HCT116 (cell line): Measurements from ENCODE around the gene TTC27. TPM values are rescaled to one million over a fixed set of nuclear protein-coding genes. Genes with fewer than 3 reads are reported as not detected.

Experiments used
- ATAC-seq: fragments of 200-7000 bp; cut with Tn5 transposase; 2 replicates; pipeline ENCODE4 v1.9.1; 2020; ENCODE audit warnings: mild to moderate bottlenecking, moderate library complexity
- BruUV-seq: library from RNA; stranded (reverse); fragments of 400-500 nt; replicated peaks from 2 replicates; lab custom pipeline; 2021; lab: Mats Ljungman, UMichigan
- CTCF ChIA-PET: fragments of 300-600 bp; sonication (Branson Sonifier 250); formaldehyde crosslinking; loops from one replicate; lab custom pipeline; 2021; ENCODE audit warnings: antibody characterized with exemption; lab: Charles Lee
- POLR2A ChIA-PET: fragments of 300-600, 350-600 bp; sonication (Branson Sonifier 250); formaldehyde crosslinking; loops from one replicate; lab custom pipeline; 2021; ENCODE audit warnings: antibody characterized with exemption; lab: Charles Lee
- RAD21 ChIA-PET, 2 experiments: fragments of 300-600 bp; sonication (Branson Sonifier 250); formaldehyde crosslinking; loops; one replicate each; lab custom pipeline; 2023; ENCODE audit warnings: low total read pairs in 2 of 2; ENCODE audit not compliant: uncharacterized antibody in 2 of 2, unreplicated experiment in 2 of 2, low non-redundant PET in 1 of 2; lab: Charles Lee
- DNase-seq: peaks from one replicate; pipeline ENCODE4 v3.0.0-alpha.2; 2010; ENCODE audit warnings: low read depth, low spot score
- H2AFZ ChIP-seq: fragments of 200-600 bp; shearing (Covaris generic), sonication (generic); 2 replicates; pipeline ENCODE4 v1.6.1; 2017; ENCODE audit warnings: low read depth, mixed run types, mixed read lengths, antibody characterized with exemption, low read length; ENCODE audit not compliant: poor library complexity, severe bottlenecking
- H3K27ac ChIP-seq: 2 replicates; pipeline ENCODE4 v1.5.1; 2012; ENCODE audit warnings: low read depth, low read length
- H3K27me3 ChIP-seq: fragments of 200-600 bp; sonication (generic); 2 replicates; pipeline ENCODE4 v1.6.1; 2016; ENCODE audit warnings: mixed run types, low read length, mixed read lengths; ENCODE audit not compliant: insufficient read depth
- H3K36me3 ChIP-seq, 2 experiments: fragments of 200-500 bp in 1 of 2; fragments of 200-600 bp in 1 of 2; sonication (Bioruptor generic) in 1 of 2; sonication (generic) in 1 of 2; 2 replicates each; pipeline versions ENCODE4 v1.5.1 to v1.6.1; 2014 to 2016; ENCODE audit warnings: low read length in 2 of 2, inconsistent platforms in 1 of 2, mixed read lengths in 1 of 2, mixed run types in 1 of 2; ENCODE audit not compliant: insufficient read depth in 2 of 2, control insufficient read depth in 1 of 2
- H3K4me1 ChIP-seq, 2 experiments: fragments of 200-600 bp in 1 of 2; sonication (generic) in 1 of 2; 2 replicates each; pipeline versions ENCODE4 v1.5.1 to v1.6.1; 2012 to 2017; ENCODE audit warnings: low read length in 2 of 2, inconsistent platforms in 1 of 2, mild to moderate bottlenecking in 1 of 2, mixed read lengths in 1 of 2, mixed run types in 1 of 2, moderate library complexity in 1 of 2; ENCODE audit not compliant: insufficient read depth in 2 of 2, control insufficient read depth in 1 of 2
- H3K4me2 ChIP-seq: fragments of 200-600 bp; sonication (generic); 2 replicates; pipeline ENCODE4 v1.6.1; 2017; ENCODE audit warnings: mixed run types, low read length, mixed read lengths
- H3K4me3 ChIP-seq, 2 experiments: fragments of 200-600 bp in 1 of 2; sonication (generic) in 1 of 2; replicated peaks in 1 of 2; 2 replicates each; pipeline ENCODE4 v1.5.1; 2011 to 2016; ENCODE audit warnings: low read length in 2 of 2, control low read depth in 1 of 2, low read depth in 1 of 2, mild to moderate bottlenecking in 1 of 2, mixed read lengths in 1 of 2, mixed run types in 1 of 2
- H3K79me2 ChIP-seq: fragments of 200-600 bp; sonication (generic); 2 replicates; pipeline ENCODE4 v1.6.1; 2017; ENCODE audit warnings: mild to moderate bottlenecking, mixed run types, low read length, moderate library complexity, mixed read lengths; ENCODE audit not compliant: insufficient read depth
- H3K9ac ChIP-seq: fragments of 200-600 bp; sonication (generic); 2 replicates; pipeline ENCODE4 v1.6.1; 2016; ENCODE audit warnings: low read length, mixed read lengths
- H3K9me2 ChIP-seq: fragments of 200-600 bp; sonication (generic), shearing (Covaris generic); 2 replicates; pipeline ENCODE4 v1.6.1; 2017; ENCODE audit warnings: mixed run types, mild to moderate bottlenecking, moderate library complexity; ENCODE audit not compliant: insufficient read depth
- H3K9me3 ChIP-seq, 2 experiments: fragments of 200-500 bp in 1 of 2; fragments of 200-600 bp in 1 of 2; sonication (Bioruptor generic) in 1 of 2; sonication (generic) in 1 of 2; 2 replicates each; pipeline ENCODE4 v1.6.1; 2014 to 2017; ENCODE audit warnings: low read length in 2 of 2, mixed read lengths in 2 of 2, inconsistent platforms in 1 of 2, low read depth in 1 of 2, mild to moderate bottlenecking in 1 of 2, mixed run types in 1 of 2, moderate library complexity in 1 of 2; ENCODE audit not compliant: control insufficient read depth in 1 of 2, insufficient read depth in 1 of 2
- H4K20me1 ChIP-seq: fragments of 200-600 bp; sonication (generic), shearing (Covaris generic); 2 replicates; pipeline ENCODE4 v1.6.1; 2017; ENCODE audit warnings: mixed run types, mild to moderate bottlenecking, moderate library complexity; ENCODE audit not compliant: insufficient read depth
- CBX3 ChIP-seq: IDR thresholded peaks from 2 replicates; pipeline ENCODE4 v1.6.1; 2012; ENCODE audit warnings: low read depth
- CEBPB ChIP-seq: IDR thresholded peaks from 2 replicates; pipeline ENCODE4 v1.6.1; 2012; ENCODE audit warnings: low read depth
- EZH2 ChIP-seq: fragments of 200-600 bp; sonication (generic); IDR thresholded peaks from 2 replicates; pipeline ENCODE4 v1.6.1; 2017; ENCODE audit warnings: antibody characterized with exemption, mixed run types
- EZH2phosphoT487 ChIP-seq: fragments of 200-600 bp; IDR thresholded peaks from 2 replicates; pipeline ENCODE4 v1.6.1; 2018; ENCODE audit warnings: antibody characterized with exemption, borderline replicate concordance
- FOSL1 ChIP-seq: IDR thresholded peaks from 2 replicates; pipeline ENCODE4 v1.6.1; 2012; ENCODE audit warnings: low read depth
- JUND ChIP-seq: IDR thresholded peaks from 2 replicates; pipeline ENCODE4 v1.6.1; 2012
- POLR2A ChIP-seq: IDR thresholded peaks from 2 replicates; pipeline ENCODE4 v1.7.0; 2011; ENCODE audit warnings: borderline replicate concordance; ENCODE audit not compliant: insufficient read depth, insufficient read length; ENCODE audit errors: extremely low read depth
- POLR2AphosphoS5 ChIP-seq: IDR thresholded peaks from 2 replicates; pipeline ENCODE4 v1.6.1; 2011; ENCODE audit warnings: mild to moderate bottlenecking, low read depth, low read length, moderate library complexity
- SIN3A ChIP-seq: IDR thresholded peaks from 2 replicates; pipeline ENCODE4 v1.6.1; 2012; ENCODE audit warnings: low read depth
- SP1 ChIP-seq: IDR thresholded peaks from 2 replicates; pipeline ENCODE4 v1.6.1; 2012; ENCODE audit warnings: low read depth
- YY1 ChIP-seq: IDR thresholded peaks from 2 replicates; pipeline ENCODE4 v1.6.1; 2011; ENCODE audit warnings: low read length, low read depth, moderate library complexity, mild to moderate bottlenecking; ENCODE audit not compliant: insufficient replicate concordance; ENCODE audit errors: extremely low read depth
- ZNF274 ChIP-seq: fragments of 200-500 bp; sonication (Bioruptor generic); IDR thresholded peaks from 2 replicates; pipeline ENCODE4 v1.6.1; 2014; ENCODE audit warnings: mild to moderate bottlenecking, low read depth, low read length, inconsistent platforms
- intact Hi-C: fragments of 100-400 bp; cut with micrococcal nuclease; formaldehyde crosslinking; loops from 2 replicates; pipeline ENCODE4 v1.10.0; 2022
- total RNA-seq: library from RNA; stranded (reverse); gene quantifications from one replicate; pipeline ENCODE4 v1.2.1, GENCODE V29; 2021; ENCODE audit not compliant: unreplicated experiment
- TF ChIP-seq, protein P1 (sequence below): IDR thresholded peaks from 2 replicates; pipeline ENCODE4 v1.6.1; 2012; ENCODE audit warnings: low read depth
- TF ChIP-seq, protein P2 (sequence below): IDR thresholded peaks from 2 replicates; pipeline ENCODE4 v1.6.1; 2011; ENCODE audit warnings: mild to moderate bottlenecking, low read length, moderate library complexity; ENCODE audit not compliant: insufficient replicate concordance; ENCODE audit errors: extremely low read depth
- TF ChIP-seq, protein P3 (sequence below): IDR thresholded peaks from 2 replicates; pipeline ENCODE4 v1.6.1; 2012

Gene TTC27
- total RNA-seq, 1 experiment from 2014 or later: 24.4 TPM

DNA sequence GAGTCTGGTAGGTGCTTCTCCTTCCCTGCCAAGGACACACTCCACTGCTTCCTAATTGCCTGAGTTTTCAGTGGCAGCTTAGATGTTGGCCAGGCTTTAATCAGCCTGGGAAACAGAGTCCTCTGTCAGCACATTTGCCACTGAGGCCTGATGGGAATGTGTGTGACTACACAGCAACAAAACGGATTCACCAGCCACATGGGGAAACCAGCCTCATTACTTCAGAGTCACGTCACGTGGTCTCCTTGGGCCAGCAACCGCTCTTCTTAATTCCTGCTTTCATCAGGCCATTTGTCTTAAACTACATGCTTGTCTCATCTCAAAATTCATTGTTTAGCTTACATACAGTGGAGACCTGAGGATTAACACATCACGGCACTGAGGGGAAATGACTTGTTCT, 225.0 kb downstream of the TTC27 start (continued):
- TF ChIP-seq, protein P1, sequence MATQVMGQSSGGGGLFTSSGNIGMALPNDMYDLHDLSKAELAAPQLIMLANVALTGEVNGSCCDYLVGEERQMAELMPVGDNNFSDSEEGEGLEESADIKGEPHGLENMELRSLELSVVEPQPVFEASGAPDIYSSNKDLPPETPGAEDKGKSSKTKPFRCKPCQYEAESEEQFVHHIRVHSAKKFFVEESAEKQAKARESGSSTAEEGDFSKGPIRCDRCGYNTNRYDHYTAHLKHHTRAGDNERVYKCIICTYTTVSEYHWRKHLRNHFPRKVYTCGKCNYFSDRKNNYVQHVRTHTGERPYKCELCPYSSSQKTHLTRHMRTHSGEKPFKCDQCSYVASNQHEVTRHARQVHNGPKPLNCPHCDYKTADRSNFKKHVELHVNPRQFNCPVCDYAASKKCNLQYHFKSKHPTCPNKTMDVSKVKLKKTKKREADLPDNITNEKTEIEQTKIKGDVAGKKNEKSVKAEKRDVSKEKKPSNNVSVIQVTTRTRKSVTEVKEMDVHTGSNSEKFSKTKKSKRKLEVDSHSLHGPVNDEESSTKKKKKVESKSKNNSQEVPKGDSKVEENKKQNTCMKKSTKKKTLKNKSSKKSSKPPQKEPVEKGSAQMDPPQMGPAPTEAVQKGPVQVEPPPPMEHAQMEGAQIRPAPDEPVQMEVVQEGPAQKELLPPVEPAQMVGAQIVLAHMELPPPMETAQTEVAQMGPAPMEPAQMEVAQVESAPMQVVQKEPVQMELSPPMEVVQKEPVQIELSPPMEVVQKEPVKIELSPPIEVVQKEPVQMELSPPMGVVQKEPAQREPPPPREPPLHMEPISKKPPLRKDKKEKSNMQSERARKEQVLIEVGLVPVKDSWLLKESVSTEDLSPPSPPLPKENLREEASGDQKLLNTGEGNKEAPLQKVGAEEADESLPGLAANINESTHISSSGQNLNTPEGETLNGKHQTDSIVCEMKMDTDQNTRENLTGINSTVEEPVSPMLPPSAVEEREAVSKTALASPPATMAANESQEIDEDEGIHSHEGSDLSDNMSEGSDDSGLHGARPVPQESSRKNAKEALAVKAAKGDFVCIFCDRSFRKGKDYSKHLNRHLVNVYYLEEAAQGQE: no peak
- TF ChIP-seq, all 23 proteins: peak for 0

DNA sequence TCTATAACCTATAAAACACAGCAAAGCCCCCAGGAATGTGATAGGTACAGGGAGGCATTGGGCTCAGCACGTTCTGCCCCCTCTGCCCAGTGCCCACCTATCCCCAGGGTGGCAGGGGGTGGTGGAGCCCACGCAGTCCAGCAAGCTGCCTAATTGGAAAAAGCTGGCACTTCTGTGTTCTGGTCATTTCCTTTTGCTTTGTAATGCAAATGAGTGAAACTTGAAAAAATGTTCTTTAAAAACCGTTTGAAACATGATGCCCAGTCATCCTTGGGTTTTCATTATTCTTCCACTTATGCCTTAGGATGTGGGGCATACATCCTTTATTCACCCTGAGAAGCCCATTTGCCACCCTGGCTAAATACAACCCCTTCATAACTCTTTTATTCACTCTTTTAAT, 229.0 kb downstream of the TTC27 start:
- H4K20me1 ChIP-seq: no peaks in the 10 kb centered on the region

More for the DNA sequence above, 229.0 kb downstream of the TTC27 start:
- TF ChIP-seq EZH2 (no peak), ZNF274 (no peak), POLR2AphosphoS5 (no peak), SIN3A (no peak), FOSL1 (no peak), JUND (no peak), EZH2phosphoT487 (no peak), CEBPB (no peak), SP1 (no peak), POLR2A (no peak), YY1 (no peak), CBX3 (no peak)
- TF ChIP-seq, protein P2, sequence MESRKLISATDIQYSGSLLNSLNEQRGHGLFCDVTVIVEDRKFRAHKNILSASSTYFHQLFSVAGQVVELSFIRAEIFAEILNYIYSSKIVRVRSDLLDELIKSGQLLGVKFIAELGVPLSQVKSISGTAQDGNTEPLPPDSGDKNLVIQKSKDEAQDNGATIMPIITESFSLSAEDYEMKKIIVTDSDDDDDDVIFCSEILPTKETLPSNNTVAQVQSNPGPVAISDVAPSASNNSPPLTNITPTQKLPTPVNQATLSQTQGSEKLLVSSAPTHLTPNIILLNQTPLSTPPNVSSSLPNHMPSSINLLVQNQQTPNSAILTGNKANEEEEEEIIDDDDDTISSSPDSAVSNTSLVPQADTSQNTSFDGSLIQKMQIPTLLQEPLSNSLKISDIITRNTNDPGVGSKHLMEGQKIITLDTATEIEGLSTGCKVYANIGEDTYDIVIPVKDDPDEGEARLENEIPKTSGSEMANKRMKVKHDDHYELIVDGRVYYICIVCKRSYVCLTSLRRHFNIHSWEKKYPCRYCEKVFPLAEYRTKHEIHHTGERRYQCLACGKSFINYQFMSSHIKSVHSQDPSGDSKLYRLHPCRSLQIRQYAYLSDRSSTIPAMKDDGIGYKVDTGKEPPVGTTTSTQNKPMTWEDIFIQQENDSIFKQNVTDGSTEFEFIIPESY: no peak
- TF ChIP-seq, protein P3, sequence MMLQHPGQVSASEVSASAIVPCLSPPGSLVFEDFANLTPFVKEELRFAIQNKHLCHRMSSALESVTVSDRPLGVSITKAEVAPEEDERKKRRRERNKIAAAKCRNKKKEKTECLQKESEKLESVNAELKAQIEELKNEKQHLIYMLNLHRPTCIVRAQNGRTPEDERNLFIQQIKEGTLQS: no peak
- TF ChIP-seq, protein P1: no peak
- H3K9me3 ChIP-seq: no peaks in the 10 kb centered on the region
- ChIA-PET RAD21 (no interaction called here), POLR2A (no interaction called here), CTCF (no interaction called here)
- no peaks in the 10 kb centered on the region for H3K36me3 ChIP-seq
- no peaks in the 10 kb centered on the region for H3K4me1 ChIP-seq
- intact Hi-C loops: loop anchor here (5.0 kb wide), 1 partner anchor 720 kb away; no protein-coding TSS in a partner anchor
- no TSS peak for BruUV-seq
- no peaks in the 10 kb centered on the region for H3K27me3 ChIP-seq
- no peaks in the 10 kb centered on the region for H3K79me2 ChIP-seq
- no peak for ATAC-seq
- no peak overlapping the region for H3K4me2 ChIP-seq
- H2AFZ ChIP-seq: no peak overlapping the region
- no peak overlapping the region for H3K4me3 ChIP-seq
- no peak overlapping the region for H3K27ac ChIP-seq
- DNase-seq: no peak
- no peak overlapping the region for H3K9ac ChIP-seq
- no peaks in the 10 kb centered on the region for H3K9me2 ChIP-seq
